IPS DF 6.9 (cell line): ENCODE measurements around the gene SGCB.

ENCODE experiments used
- DNase-seq: peaks from one replicate; pipeline ENCODE4 v3.0.0-alpha.2; 2013; ENCODE audit warnings: low read depth, low spot score
- H3K27ac ChIP-seq: one replicate; pipeline ENCODE4 v1.5.1; 2013; ENCODE audit warnings: low read length, control low read depth
- H3K27me3 ChIP-seq: 2 replicates; pipeline ENCODE4 v1.6.1; 2013; ENCODE audit warnings: mild to moderate bottlenecking, low read length; ENCODE audit not compliant: control insufficient read depth, insufficient read depth
- H3K36me3 ChIP-seq: 2 replicates; pipeline ENCODE4 v1.6.1; 2013; ENCODE audit warnings: low read length; ENCODE audit not compliant: control insufficient read depth, insufficient read depth
- H3K4me1 ChIP-seq: 2 replicates; pipeline ENCODE4 v1.6.1; 2013; ENCODE audit warnings: low read length; ENCODE audit not compliant: control insufficient read depth, insufficient read depth
- H3K4me3 ChIP-seq: 2 replicates; pipeline ENCODE4 v1.5.1; 2013; ENCODE audit warnings: mild to moderate bottlenecking, low read length
- H3K9me3 ChIP-seq: 2 replicates; pipeline ENCODE4 v1.6.1; 2013; ENCODE audit warnings: low read length, inconsistent platforms; ENCODE audit not compliant: control insufficient read depth, insufficient read depth
- WGBS: extraction: QIAGEN DNeasy Blood & Tissue Kit; methylation state at CpG from one replicate; pipeline ENCODE4 v1.1.7; 2013; ENCODE audit warnings: mixed read lengths, missing lambda C conversion rate; ENCODE audit not compliant: insufficient read length, insufficient coverage; 5-methylcytosine and 5-hydroxymethylcytosine counted together

SGCB gene

GRCh38 chr4:52028970-52029369 is 9.1 kb downstream of the SGCB start:
- no peak for DNase-seq
- Histone ChIP-seq H3K9me3 (no peaks in the 10 kb centered on the region), H3K4me3 (no peak overlapping the region), H3K4me1 (no peaks in the 10 kb centered on the region), H3K36me3 (no peaks in the 10 kb centered on the region; the same call in 1 of the 2 replicates), H3K27me3 (no peaks in the 10 kb centered on the region), H3K27ac (no peak overlapping the region)
- WGBS: no CpG with 5 or more reads among the region's 1 CpG

- Histone ChIP-seq H3K4me3 (no peak within 1 kb of the TSS), H3K27ac (no peak within 1 kb of the TSS), H3K27me3 (no peaks in the 10 kb centered on the region), H3K4me1 (no peaks in the 10 kb centered on the region; the same call in 1 of the 2 replicates), H3K36me3 (no peaks in the 10 kb centered on the region), H3K9me3 (no peaks in the 10 kb centered on the region)
- no CpG with 5 or more reads among the region's 6 CpGs for WGBS
- no peak for DNase-seq
Measured at GRCh38 chr4:52019936-52020657, 18.0 kb downstream of the SGCB start, which contains the start of gene LRRC66. LRRC66 (minus strand) TSS chr4:52020363; CDS start chr4:52017613, 2,750 bp downstream.

GRCh38 chr4:52017814-52018213 is 20.3 kb downstream of the SGCB start:
- Histone ChIP-seq H3K4me3 (no peak overlapping the region), H3K36me3 (no peaks in the 10 kb centered on the region), H3K4me1 (no peaks in the 10 kb centered on the region; the same call in 1 of the 2 replicates), H3K9me3 (no peaks in the 10 kb centered on the region), H3K27ac (no peak overlapping the region), H3K27me3 (no peaks in the 10 kb centered on the region)
- DNase-seq: no peak
- WGBS: no CpG with 5 or more reads among the region's 1 CpG

- no peaks in the 10 kb centered on the region for H3K27me3 ChIP-seq
- H3K4me1 ChIP-seq: no peaks in the 10 kb centered on the region; the same call in 1 of the 2 replicates
- no peak overlapping the region for H3K4me3 ChIP-seq
- no CpG with 5 or more reads among the region's 3 CpGs for WGBS
- H3K27ac ChIP-seq: no peak overlapping the region
- DNase-seq: no peak
- no peaks in the 10 kb centered on the region for H3K36me3 ChIP-seq
- H3K9me3 ChIP-seq: no peaks in the 10 kb centered on the region
Measured at GRCh38 chr4:52016981-52017380, 21.1 kb downstream of the SGCB start.

- no CpG with 5 or more reads among the region's 7 CpGs for WGBS
- H3K4me1 ChIP-seq: no peaks in the 10 kb centered on the region; the same call in 1 of the 2 replicates
- H3K4me3 ChIP-seq: no peak overlapping the region
- no peaks in the 10 kb centered on the region for H3K9me3 ChIP-seq
- no peaks in the 10 kb centered on the region for H3K36me3 ChIP-seq
- no peak for DNase-seq
- H3K27me3 ChIP-seq: no peaks in the 10 kb centered on the region
- no peak overlapping the region for H3K27ac ChIP-seq
Measured at GRCh38 chr4:52015366-52015765, 22.7 kb downstream of the SGCB start.

GRCh38 chr4:52014903-52015302 is 23.2 kb downstream of the SGCB start:
- H3K27me3 ChIP-seq: no peaks in the 10 kb centered on the region
- no CpG with 5 or more reads among the region's 1 CpG for WGBS
- no peak overlapping the region for H3K4me3 ChIP-seq
- no peak overlapping the region for H3K27ac ChIP-seq
- DNase-seq: no peak
- H3K4me1 ChIP-seq: no peaks in the 10 kb centered on the region
- H3K9me3 ChIP-seq: no peaks in the 10 kb centered on the region
- H3K36me3 ChIP-seq: no peaks in the 10 kb centered on the region

GRCh38 chr4:52012651-52013050 is 25.4 kb downstream of the SGCB start:
- Histone ChIP-seq H3K9me3 (no peaks in the 10 kb centered on the region), H3K36me3 (no peaks in the 10 kb centered on the region), H3K4me1 (no peaks in the 10 kb centered on the region), H3K27me3 (no peaks in the 10 kb centered on the region), H3K4me3 (no peak overlapping the region), H3K27ac (no peak overlapping the region)
- DNase-seq: no peak
- WGBS: no CpG with 5 or more reads among the region's 1 CpG

GRCh38 chr4:52010986-52011385 is 27.1 kb downstream of the SGCB start:
- no peaks in the 10 kb centered on the region for H3K36me3 ChIP-seq
- no peaks in the 10 kb centered on the region for H3K27me3 ChIP-seq
- no peak for DNase-seq
- no peak overlapping the region for H3K27ac ChIP-seq
- H3K4me3 ChIP-seq: no peak overlapping the region
- no peaks in the 10 kb centered on the region for H3K4me1 ChIP-seq
- H3K9me3 ChIP-seq: no peaks in the 10 kb centered on the region
- WGBS: no CpG with 5 or more reads among the region's 2 CpGs

- no peak for DNase-seq
- no peaks in the 10 kb centered on the region for H3K27me3 ChIP-seq
- WGBS: no CpG with 5 or more reads among the region's 4 CpGs
- no peak overlapping the region for H3K4me3 ChIP-seq
- no peaks in the 10 kb centered on the region for H3K36me3 ChIP-seq
- H3K9me3 ChIP-seq: no peaks in the 10 kb centered on the region
- no peaks in the 10 kb centered on the region for H3K4me1 ChIP-seq
- H3K27ac ChIP-seq: no peak overlapping the region
Measured at GRCh38 chr4:52006887-52007286, 31.2 kb downstream of the SGCB start.

GRCh38 chr4:52005604-52006273 is 32.4 kb downstream of the SGCB start:
- Histone ChIP-seq H3K27ac (no peak overlapping the region), H3K36me3 (no peaks in the 10 kb centered on the region), H3K9me3 (no peaks in the 10 kb centered on the region), H3K4me1 (no peaks in the 10 kb centered on the region), H3K27me3 (no peaks in the 10 kb centered on the region), H3K4me3 (no peak overlapping the region)
- no peak for DNase-seq
- no CpG with 5 or more reads among the region's 2 CpGs for WGBS
